ENCODE data around the gene LMNTD1. TPM values are rescaled to one million over a fixed set of nuclear protein-coding genes. Genes with fewer than 3 reads are reported as not detected.

Gene LMNTD1
- polyA plus RNA-seq, 1 donor from 2014 or later, result not detected

GRCh38 chr12:25436206-25437030 lies 116.7 kb downstream of the LMNTD1 start:
- no peaks in the 10 kb centered on the region for H3F3A ChIP-seq (ENCODE audit: insufficient read depth, low read length, poor library complexity, severe bottlenecking)
- H3K27me3 ChIP-seq (ENCODE audit: insufficient read depth, low read depth, low read length), result no peaks in the 10 kb centered on the region
- H3K79me2 ChIP-seq (replicated peaks; ENCODE audit: insufficient read depth, low read length), result no peaks in the 10 kb centered on the region
- no peak overlapping the region for H2AFZ ChIP-seq (ENCODE audit: low read depth, low read length)
- H3K4me2 ChIP-seq (ENCODE audit: low read length), result no peak overlapping the region
- H3K36me3 ChIP-seq (ENCODE audit: insufficient read depth, low read length), result no peaks in the 10 kb centered on the region
- no peak overlapping the region for H3K9ac ChIP-seq (ENCODE audit: low read length)
- H3K9me2 ChIP-seq (ENCODE audit: insufficient read depth, low read length), result no peaks in the 10 kb centered on the region
- no peak overlapping the region for H3K4me3 ChIP-seq (ENCODE audit: low read length)
- H3K9me3 ChIP-seq (ENCODE audit: low read length), result no peaks in the 10 kb centered on the region
- TF ChIP-seq EZH2 (IDR thresholded peaks at IDR 0.05; ENCODE audit: borderline replicate concordance, insufficient read depth, low read length, poor library complexity, severe bottlenecking) (no peak), SMC3 (conservative IDR thresholded peaks at IDR 0.05; ENCODE audit: poor library complexity) (peak; percentile 88), EP300 (conservative IDR thresholded peaks at IDR 0.05; ENCODE audit: poor library complexity, severe bottlenecking) (no peak), RAD21 (conservative IDR thresholded peaks at IDR 0.05) (peak; percentile 90), CTCF (IDR thresholded peaks at IDR 0.05; ENCODE audit: poor library complexity, severe bottlenecking) (peak; percentile 82), TAF1 (IDR thresholded peaks at IDR 0.05; ENCODE audit: low read depth) (no peak), POLR2AphosphoS5 (IDR thresholded peaks at IDR 0.05) (no peak), MXI1 (conservative IDR thresholded peaks at IDR 0.05; ENCODE audit: poor library complexity, severe bottlenecking) (no peak)
- TF ChIP-seq, protein P1, sequence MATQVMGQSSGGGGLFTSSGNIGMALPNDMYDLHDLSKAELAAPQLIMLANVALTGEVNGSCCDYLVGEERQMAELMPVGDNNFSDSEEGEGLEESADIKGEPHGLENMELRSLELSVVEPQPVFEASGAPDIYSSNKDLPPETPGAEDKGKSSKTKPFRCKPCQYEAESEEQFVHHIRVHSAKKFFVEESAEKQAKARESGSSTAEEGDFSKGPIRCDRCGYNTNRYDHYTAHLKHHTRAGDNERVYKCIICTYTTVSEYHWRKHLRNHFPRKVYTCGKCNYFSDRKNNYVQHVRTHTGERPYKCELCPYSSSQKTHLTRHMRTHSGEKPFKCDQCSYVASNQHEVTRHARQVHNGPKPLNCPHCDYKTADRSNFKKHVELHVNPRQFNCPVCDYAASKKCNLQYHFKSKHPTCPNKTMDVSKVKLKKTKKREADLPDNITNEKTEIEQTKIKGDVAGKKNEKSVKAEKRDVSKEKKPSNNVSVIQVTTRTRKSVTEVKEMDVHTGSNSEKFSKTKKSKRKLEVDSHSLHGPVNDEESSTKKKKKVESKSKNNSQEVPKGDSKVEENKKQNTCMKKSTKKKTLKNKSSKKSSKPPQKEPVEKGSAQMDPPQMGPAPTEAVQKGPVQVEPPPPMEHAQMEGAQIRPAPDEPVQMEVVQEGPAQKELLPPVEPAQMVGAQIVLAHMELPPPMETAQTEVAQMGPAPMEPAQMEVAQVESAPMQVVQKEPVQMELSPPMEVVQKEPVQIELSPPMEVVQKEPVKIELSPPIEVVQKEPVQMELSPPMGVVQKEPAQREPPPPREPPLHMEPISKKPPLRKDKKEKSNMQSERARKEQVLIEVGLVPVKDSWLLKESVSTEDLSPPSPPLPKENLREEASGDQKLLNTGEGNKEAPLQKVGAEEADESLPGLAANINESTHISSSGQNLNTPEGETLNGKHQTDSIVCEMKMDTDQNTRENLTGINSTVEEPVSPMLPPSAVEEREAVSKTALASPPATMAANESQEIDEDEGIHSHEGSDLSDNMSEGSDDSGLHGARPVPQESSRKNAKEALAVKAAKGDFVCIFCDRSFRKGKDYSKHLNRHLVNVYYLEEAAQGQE (IDR thresholded peaks at IDR 0.05; ENCODE audit: borderline replicate concordance), result no peak
- no peak overlapping the region for H3K27ac ChIP-seq (ENCODE audit: low read length)
- no peaks in the 10 kb centered on the region for H4K20me1 ChIP-seq (ENCODE audit: insufficient read depth)

DNA sequence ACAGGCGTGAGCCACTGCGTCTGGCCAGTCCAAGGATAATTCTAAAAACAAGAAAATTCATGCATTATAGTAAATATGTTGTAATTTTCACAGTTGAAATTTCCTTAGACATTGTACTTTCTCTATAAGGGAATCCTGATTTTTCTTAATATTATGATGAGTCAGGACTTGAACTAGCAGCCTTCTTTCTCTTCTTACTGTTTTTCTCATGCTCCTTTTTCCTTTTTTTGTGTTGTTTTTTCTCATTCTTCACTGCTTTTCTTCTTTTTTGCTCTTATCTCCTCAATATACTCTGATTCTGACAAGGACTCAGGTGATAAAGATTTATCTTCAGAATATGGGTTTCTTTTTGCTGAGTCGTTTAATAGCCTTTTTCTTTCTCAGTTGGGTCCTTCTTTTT lies 117.7 kb downstream of the LMNTD1 start:
- no peaks in the 10 kb centered on the region for H3K27me3 ChIP-seq (ENCODE audit: insufficient read depth, low read depth, low read length)
- TF ChIP-seq EP300 (conservative IDR thresholded peaks at IDR 0.05; ENCODE audit: poor library complexity, severe bottlenecking) (no peak), EZH2 (IDR thresholded peaks at IDR 0.05; ENCODE audit: borderline replicate concordance, insufficient read depth, low read length, poor library complexity, severe bottlenecking) (no peak), RAD21 (conservative IDR thresholded peaks at IDR 0.05) (no peak), POLR2AphosphoS5 (IDR thresholded peaks at IDR 0.05) (no peak)
- no peaks in the 10 kb centered on the region for H4K20me1 ChIP-seq (ENCODE audit: insufficient read depth)
- H3K9me2 ChIP-seq (ENCODE audit: insufficient read depth, low read length), result no peaks in the 10 kb centered on the region
- H3K36me3 ChIP-seq (ENCODE audit: insufficient read depth, low read length), result no peaks in the 10 kb centered on the region
- H3K9ac ChIP-seq (ENCODE audit: low read length), result no peak overlapping the region
- no peak overlapping the region for H3K27ac ChIP-seq (ENCODE audit: low read length)
- no peak overlapping the region for H3K4me2 ChIP-seq (ENCODE audit: low read length)
- no peaks in the 10 kb centered on the region for H3K79me2 ChIP-seq (replicated peaks; ENCODE audit: insufficient read depth, low read length)
- no peak overlapping the region for H3K4me3 ChIP-seq (ENCODE audit: low read length)
- H3K9me3 ChIP-seq (ENCODE audit: low read length), result no peaks in the 10 kb centered on the region
- no peak overlapping the region for H2AFZ ChIP-seq (ENCODE audit: low read depth, low read length)
- H3F3A ChIP-seq (ENCODE audit: insufficient read depth, low read length, poor library complexity, severe bottlenecking), result no peaks in the 10 kb centered on the region

Data from neural cell (in vitro differentiated cells).